GM23338 (cell line): ENCODE measurements around the gene ZAP70. TPM values are rescaled to one million over a fixed set of nuclear protein-coding genes. Genes with fewer than 3 reads are reported as not detected.
"Not testable (repeated sequence)": the region's sequence is repeated elsewhere in the genome, so short reads cannot be mapped to it uniquely, and the experiment has no call there.

ENCODE experiments used
- ATAC-seq: fragments of 200-7000 bp; cut with Tn5 transposase; 3 replicates; pipeline ENCODE4 v1.9.1; 2020
- DNase-seq: peaks from one replicate; pipeline ENCODE4 v3.0.0-alpha.2; 2015; ENCODE audit warnings: low spot score
- H2AFZ ChIP-seq: fragments of 200-600 bp; sonication (generic); 2 replicates; pipeline ENCODE4 v1.8.0; 2016; ENCODE audit warnings: antibody characterized with exemption, mild to moderate bottlenecking, moderate library complexity
- H3F3A ChIP-seq: fragments of 200-600 bp; sonication (generic); replicated peaks from 2 replicates; pipeline ENCODE4 v1.8.0; 2017; ENCODE audit warnings: antibody characterized with exemption, mixed run types, low read depth
- H3K27ac ChIP-seq: fragments of 200-600 bp; sonication (generic); 2 replicates; pipeline ENCODE4 v1.6.1; 2016; ENCODE audit warnings: low read depth
- H3K27me3 ChIP-seq: fragments of 200-600 bp; sonication (generic); 2 replicates; pipeline ENCODE4 v1.8.0; 2016; ENCODE audit warnings: mild to moderate bottlenecking, mixed run types, moderate library complexity; ENCODE audit not compliant: insufficient read depth
- H3K36me3 ChIP-seq: fragments of 200-600 bp; sonication (generic); 2 replicates; pipeline ENCODE4 v1.8.0; 2016; ENCODE audit warnings: mild to moderate bottlenecking; ENCODE audit not compliant: insufficient read depth
- H3K4me1 ChIP-seq: fragments of 200-600 bp; sonication (generic); 2 replicates; pipeline ENCODE4 v1.8.0; 2016; ENCODE audit warnings: mild to moderate bottlenecking, moderate library complexity; ENCODE audit not compliant: insufficient read depth
- H3K4me2 ChIP-seq: fragments of 200-600 bp; sonication (generic); 2 replicates; pipeline ENCODE4 v1.7.1; 2017; ENCODE audit warnings: mixed run types
- H3K4me3 ChIP-seq: fragments of 200-600 bp; sonication (generic); 2 replicates; pipeline ENCODE4 v1.6.1; 2016; ENCODE audit warnings: mixed run types
- H3K79me2 ChIP-seq: fragments of 200-600 bp; sonication (generic); replicated peaks from 2 replicates; pipeline ENCODE4 v1.8.0; 2017; ENCODE audit warnings: mild to moderate bottlenecking; ENCODE audit not compliant: insufficient read depth
- H3K9me2 ChIP-seq: fragments of 200-600 bp; sonication (generic); 2 replicates; pipeline ENCODE4 v1.8.0; 2017; ENCODE audit not compliant: insufficient read depth
- H4K20me1 ChIP-seq: fragments of 200-600 bp; sonication (generic); replicated peaks from 2 replicates; pipeline ENCODE4 v1.8.0; 2017; ENCODE audit warnings: mild to moderate bottlenecking; ENCODE audit not compliant: insufficient read depth
- H3K27ac Mint-ChIP-seq: 2 replicates; pipeline ENCODE4 v1.8.0; 2020; ENCODE audit warnings: inconsistent platforms, mild to moderate bottlenecking, moderate library complexity, mixed read lengths
- H3K27me3 Mint-ChIP-seq: 3 replicates; pipeline ENCODE4 v1.8.0; 2022; ENCODE audit warnings: low read depth, mild to moderate bottlenecking, moderate library complexity, mixed read lengths, inconsistent platforms; ENCODE audit not compliant: insufficient read depth, poor library complexity
- H3K36me3 Mint-ChIP-seq: 3 replicates; pipeline ENCODE4 v1.8.0; 2021; ENCODE audit warnings: low read depth, mild to moderate bottlenecking, inconsistent platforms, moderate library complexity, mixed read lengths
- H3K4me1 Mint-ChIP-seq: 3 replicates; pipeline ENCODE4 v1.8.0; 2020; ENCODE audit warnings: mild to moderate bottlenecking, inconsistent platforms, mixed read lengths
- H3K4me3 Mint-ChIP-seq: 3 replicates; pipeline ENCODE4 v1.8.0; 2021; ENCODE audit warnings: moderate library complexity, mild to moderate bottlenecking, inconsistent platforms, mixed read lengths
- H3K9me3 Mint-ChIP-seq: 3 replicates; pipeline ENCODE4 v1.8.0; 2020; ENCODE audit warnings: moderate library complexity, mild to moderate bottlenecking, inconsistent platforms, mixed read lengths
- EZH2phosphoT487 ChIP-seq: fragments of 200-600 bp; sonication (generic); IDR thresholded peaks from one replicate; pipeline ENCODE4 v1.8.1; 2018; ENCODE audit warnings: antibody characterized with exemption; ENCODE audit not compliant: unreplicated experiment
- JUNB ChIP-seq: IDR thresholded peaks from one replicate; pipeline ENCODE4 v1.6.1; 2016; ENCODE audit warnings: antibody characterized with exemption; ENCODE audit not compliant: unreplicated experiment
- POLR2AphosphoS5 ChIP-seq: IDR thresholded peaks from 2 replicates; pipeline ENCODE4 v1.6.1; 2016; ENCODE audit warnings: antibody characterized with exemption, low read depth
- REST ChIP-seq: IDR thresholded peaks from one replicate; pipeline ENCODE4 v1.6.1; 2018; ENCODE audit warnings: antibody characterized with exemption; ENCODE audit not compliant: unreplicated experiment
- polyA plus RNA-seq: library from polyadenylated mRNA; unstranded; fragments of >200 nt; fragmentation: Nextera tagmentation; extraction: Ambion mirVana; gene quantifications from 2 replicates; pipeline ENCODE4 v1.2.1, GENCODE V29; 2016
- total RNA-seq: library from RNA; depleted of rRNA; stranded (reverse); fragments of >200 nt; shearing (Covaris generic); gene quantifications from 2 replicates; pipeline ENCODE4 v1.2.3, GENCODE V29; 2014
- TF ChIP-seq, protein P1 (sequence below): fragments of 250-450 bp; sonication (Bioruptor Pico); IDR thresholded peaks from 2 replicates; pipeline ENCODE4 v1.5.0; 2020; ENCODE audit warnings: mild to moderate bottlenecking, moderate library complexity

Gene ZAP70
- total and polyA plus RNA-seq, 2 experiments from 2014 or later: 0.42 TPM; not detected in 1

- ATAC-seq (no peak), DNase-seq (no peak)
- H3K27me3 ChIP-seq: no peaks in the 10 kb centered on the region
- TF ChIP-seq POLR2AphosphoS5 (no peak), EZH2phosphoT487 (no peak), REST (no peak), JUNB (no peak)
- TF ChIP-seq, protein P1, sequence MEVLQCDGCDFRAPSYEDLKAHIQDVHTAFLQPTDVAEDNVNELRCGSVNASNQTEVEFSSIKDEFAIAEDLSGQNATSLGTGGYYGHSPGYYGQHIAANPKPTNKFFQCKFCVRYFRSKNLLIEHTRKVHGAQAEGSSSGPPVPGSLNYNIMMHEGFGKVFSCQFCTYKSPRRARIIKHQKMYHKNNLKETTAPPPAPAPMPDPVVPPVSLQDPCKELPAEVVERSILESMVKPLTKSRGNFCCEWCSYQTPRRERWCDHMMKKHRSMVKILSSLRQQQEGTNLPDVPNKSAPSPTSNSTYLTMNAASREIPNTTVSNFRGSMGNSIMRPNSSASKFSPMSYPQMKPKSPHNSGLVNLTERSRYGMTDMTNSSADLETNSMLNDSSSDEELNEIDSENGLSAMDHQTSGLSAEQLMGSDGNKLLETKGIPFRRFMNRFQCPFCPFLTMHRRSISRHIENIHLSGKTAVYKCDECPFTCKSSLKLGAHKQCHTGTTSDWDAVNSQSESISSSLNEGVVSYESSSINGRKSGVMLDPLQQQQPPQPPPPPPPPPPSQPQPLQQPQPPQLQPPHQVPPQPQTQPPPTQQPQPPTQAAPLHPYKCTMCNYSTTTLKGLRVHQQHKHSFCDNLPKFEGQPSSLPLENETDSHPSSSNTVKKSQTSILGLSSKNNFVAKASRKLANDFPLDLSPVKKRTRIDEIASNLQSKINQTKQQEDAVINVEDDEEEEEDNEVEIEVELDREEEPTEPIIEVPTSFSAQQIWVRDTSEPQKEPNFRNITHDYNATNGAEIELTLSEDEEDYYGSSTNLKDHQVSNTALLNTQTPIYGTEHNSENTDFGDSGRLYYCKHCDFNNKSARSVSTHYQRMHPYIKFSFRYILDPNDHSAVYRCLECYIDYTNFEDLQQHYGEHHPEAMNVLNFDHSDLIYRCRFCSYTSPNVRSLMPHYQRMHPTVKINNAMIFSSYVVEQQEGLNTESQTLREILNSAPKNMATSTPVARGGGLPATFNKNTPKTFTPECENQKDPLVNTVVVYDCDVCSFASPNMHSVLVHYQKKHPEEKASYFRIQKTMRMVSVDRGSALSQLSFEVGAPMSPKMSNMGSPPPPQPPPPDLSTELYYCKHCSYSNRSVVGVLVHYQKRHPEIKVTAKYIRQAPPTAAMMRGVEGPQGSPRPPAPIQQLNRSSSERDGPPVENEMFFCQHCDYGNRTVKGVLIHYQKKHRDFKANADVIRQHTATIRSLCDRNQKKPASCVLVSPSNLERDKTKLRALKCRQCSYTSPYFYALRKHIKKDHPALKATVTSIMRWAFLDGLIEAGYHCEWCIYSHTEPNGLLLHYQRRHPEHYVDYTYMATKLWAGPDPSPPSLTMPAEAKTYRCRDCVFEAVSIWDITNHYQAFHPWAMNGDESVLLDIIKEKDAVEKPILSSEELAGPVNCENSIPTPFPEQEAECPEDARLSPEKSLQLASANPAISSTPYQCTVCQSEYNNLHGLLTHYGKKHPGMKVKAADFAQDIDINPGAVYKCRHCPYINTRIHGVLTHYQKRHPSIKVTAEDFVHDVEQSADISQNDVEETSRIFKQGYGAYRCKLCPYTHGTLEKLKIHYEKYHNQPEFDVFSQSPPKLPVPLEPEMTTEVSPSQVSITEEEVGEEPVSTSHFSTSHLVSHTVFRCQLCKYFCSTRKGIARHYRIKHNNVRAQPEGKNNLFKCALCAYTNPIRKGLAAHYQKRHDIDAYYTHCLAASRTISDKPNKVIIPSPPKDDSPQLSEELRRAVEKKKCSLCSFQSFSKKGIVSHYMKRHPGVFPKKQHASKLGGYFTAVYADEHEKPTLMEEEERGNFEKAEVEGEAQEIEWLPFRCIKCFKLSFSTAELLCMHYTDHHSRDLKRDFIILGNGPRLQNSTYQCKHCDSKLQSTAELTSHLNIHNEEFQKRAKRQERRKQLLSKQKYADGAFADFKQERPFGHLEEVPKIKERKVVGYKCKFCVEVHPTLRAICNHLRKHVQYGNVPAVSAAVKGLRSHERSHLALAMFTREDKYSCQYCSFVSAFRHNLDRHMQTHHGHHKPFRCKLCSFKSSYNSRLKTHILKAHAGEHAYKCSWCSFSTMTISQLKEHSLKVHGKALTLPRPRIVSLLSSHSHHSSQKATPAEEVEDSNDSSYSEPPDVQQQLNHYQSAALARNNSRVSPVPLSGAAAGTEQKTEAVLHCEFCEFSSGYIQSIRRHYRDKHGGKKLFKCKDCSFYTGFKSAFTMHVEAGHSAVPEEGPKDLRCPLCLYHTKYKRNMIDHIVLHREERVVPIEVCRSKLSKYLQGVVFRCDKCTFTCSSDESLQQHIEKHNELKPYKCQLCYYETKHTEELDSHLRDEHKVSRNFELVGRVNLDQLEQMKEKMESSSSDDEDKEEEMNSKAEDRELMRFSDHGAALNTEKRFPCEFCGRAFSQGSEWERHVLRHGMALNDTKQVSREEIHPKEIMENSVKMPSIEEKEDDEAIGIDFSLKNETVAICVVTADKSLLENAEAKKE (CRISPR knock-in tag): no peak
- no peaks in the 10 kb centered on the region for H3K36me3 ChIP-seq
- Mint-ChIP-seq H3K36me3 (peaks cover 2% of the 10 kb centered on the region; the same call in 2 of the 3 replicates), H3K4me3 (no peak overlapping the region), H3K27me3 (peaks cover 7% of the 10 kb centered on the region), H3K9me3 (no peaks in the 10 kb centered on the region; the same call in 2 of the 3 replicates), H3K4me1 (peaks cover 6% of the 10 kb centered on the region), H3K27ac (no peak overlapping the region)
- no peaks in the 10 kb centered on the region for H3K9me2 ChIP-seq
- H3K79me2 ChIP-seq: no peaks in the 10 kb centered on the region
- no peaks in the 10 kb centered on the region for H3F3A ChIP-seq
- H3K4me2 ChIP-seq: no peak overlapping the region
- H2AFZ ChIP-seq: no peak overlapping the region
- no peak overlapping the region for H3K27ac ChIP-seq
- no peak overlapping the region for H3K4me3 ChIP-seq
- no peaks in the 10 kb centered on the region for H3K4me1 ChIP-seq
- H4K20me1 ChIP-seq: no peaks in the 10 kb centered on the region
These were observed 2.0 kb upstream of the ZAP70 start for GRCh38 chr2:97711394-97711711.

DNA sequence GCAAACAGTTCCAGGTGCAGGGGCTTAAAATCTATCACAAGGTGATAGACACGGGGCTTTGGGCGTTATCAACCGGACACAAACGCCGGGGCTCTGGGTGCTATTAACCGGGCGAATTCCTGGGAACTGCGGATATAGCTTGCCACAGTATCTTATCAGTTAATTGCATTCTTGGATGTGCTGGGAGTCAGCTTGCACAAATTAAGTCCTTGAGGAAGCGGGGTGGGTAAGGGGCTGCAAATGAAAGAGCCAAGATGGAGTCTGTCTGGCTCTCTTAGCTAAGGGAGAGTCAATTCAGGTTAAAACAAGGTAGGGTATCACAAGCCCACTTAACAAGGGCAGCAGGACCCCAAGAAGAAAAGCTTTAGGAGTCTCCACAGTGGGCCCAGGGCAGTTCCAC lies 1.2 kb upstream of the ZAP70 start:
- not testable (repeated sequence) for H3F3A ChIP-seq, ATAC-seq, H3K9me2 ChIP-seq, H3K4me1 ChIP-seq, H3K4me1 Mint-ChIP-seq, H4K20me1 ChIP-seq, H3K27me3 Mint-ChIP-seq, H3K36me3 Mint-ChIP-seq, DNase-seq, H3K27ac ChIP-seq, H3K27me3 ChIP-seq, H3K4me3 Mint-ChIP-seq, H3K4me2 ChIP-seq, H3K4me3 ChIP-seq, H3K27ac Mint-ChIP-seq, H3K79me2 ChIP-seq, H3K9me3 Mint-ChIP-seq, H2AFZ ChIP-seq, H3K36me3 ChIP-seq
